Dermis blood vessel endothelial cell (primary cell): ENCODE results near the gene PREX1. TPM values are rescaled to one million over a fixed set of nuclear protein-coding genes. Genes with fewer than 3 reads are reported as not detected.
"Not testable (repeated sequence)": the region's sequence is repeated elsewhere in the genome, so short reads cannot be mapped to it uniquely, and the experiment has no call there.

Experiments used
- DNase-seq: peaks from one replicate; pipeline ENCODE4 v3.0.0; 2010
- total RNA-seq: library from RNA; depleted of rRNA; stranded (reverse); fragments of >200 nt; gene quantifications from 2 replicates; pipeline ENCODE4 v1.2.3, GENCODE V29; 2014

PREX1 gene
- total RNA-seq, 1 donor from 2014 or later: 63.1 TPM

DNA sequence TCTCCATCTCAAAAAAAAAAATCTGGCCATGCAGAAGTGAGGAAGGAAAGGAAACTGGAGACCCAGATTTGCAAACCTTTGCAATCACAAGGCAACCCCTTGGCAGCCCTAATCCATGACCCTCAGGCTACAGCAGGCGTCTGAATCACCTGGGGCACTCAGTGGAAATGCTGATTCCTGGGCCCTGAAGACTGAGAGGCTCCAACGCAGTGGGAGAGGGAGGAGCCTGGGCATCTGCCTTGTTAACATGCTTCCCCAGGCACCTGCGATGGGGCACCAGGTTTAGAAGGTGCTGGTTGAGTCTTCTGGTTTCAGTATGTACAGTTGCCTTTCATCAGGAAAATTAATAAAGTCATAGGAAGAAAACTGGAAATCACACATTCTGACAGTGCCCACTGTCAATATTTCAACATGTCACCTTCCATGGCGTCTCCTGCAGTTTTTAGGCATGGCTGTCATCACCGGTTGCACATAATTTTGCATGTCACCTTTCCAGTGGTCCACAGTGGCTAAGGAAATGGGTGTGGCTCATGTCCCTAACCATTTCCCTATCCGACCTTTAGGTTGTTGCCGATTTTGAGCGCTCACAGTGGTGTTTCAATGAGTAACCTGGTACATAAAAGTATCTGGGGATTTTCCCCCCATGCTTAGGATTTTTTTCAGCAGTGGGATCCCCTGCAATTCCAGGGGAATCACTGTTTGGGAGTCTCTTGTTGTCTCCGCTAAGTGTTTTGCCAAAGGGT is 56.9 kb downstream of the PREX1 start:
- DNase-seq: no peak

DNA sequence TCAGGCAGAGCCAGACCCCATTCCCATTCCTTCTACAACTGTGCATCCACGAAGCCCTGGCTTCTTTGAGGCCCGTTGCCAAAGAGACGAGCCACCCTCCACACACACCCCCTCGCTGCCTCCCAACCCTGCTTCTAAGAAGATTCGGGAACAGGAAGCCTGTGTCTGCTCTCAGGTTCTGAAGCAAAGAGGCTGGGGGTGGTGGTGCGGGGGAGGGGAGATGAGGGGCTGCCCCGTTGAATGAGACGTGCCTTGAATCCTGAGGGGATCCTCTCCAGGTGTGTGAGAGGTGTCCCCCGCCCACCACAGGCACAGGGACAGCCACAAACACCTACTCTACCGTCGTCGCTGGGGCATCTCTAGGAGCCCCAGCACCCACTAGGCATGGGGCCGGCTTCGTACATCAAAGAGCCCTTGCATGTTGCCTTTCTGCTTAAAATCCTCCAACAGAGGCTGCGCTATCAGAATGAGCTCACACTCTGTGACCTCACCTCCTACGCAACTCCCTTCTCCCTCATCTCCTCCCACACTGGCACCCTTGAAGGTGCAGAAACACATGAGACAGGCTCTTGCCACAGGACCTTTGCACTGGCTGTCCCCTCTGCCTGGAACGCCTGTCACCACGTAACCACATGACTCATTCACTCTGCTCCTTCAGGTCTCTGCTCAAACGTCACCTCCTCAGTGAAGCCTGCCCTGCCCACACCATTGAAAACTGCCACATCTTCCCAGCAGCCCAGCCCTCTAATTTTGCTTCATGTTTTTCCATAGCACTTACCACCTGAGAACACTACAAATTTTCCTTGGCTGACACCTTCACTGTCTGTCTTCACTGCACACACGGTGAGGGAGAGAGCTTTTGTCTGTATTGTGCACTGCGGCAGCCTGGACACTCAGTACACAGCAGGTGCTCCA is 58.5 kb downstream of the PREX1 start:
- DNase-seq: no peak

DNA sequence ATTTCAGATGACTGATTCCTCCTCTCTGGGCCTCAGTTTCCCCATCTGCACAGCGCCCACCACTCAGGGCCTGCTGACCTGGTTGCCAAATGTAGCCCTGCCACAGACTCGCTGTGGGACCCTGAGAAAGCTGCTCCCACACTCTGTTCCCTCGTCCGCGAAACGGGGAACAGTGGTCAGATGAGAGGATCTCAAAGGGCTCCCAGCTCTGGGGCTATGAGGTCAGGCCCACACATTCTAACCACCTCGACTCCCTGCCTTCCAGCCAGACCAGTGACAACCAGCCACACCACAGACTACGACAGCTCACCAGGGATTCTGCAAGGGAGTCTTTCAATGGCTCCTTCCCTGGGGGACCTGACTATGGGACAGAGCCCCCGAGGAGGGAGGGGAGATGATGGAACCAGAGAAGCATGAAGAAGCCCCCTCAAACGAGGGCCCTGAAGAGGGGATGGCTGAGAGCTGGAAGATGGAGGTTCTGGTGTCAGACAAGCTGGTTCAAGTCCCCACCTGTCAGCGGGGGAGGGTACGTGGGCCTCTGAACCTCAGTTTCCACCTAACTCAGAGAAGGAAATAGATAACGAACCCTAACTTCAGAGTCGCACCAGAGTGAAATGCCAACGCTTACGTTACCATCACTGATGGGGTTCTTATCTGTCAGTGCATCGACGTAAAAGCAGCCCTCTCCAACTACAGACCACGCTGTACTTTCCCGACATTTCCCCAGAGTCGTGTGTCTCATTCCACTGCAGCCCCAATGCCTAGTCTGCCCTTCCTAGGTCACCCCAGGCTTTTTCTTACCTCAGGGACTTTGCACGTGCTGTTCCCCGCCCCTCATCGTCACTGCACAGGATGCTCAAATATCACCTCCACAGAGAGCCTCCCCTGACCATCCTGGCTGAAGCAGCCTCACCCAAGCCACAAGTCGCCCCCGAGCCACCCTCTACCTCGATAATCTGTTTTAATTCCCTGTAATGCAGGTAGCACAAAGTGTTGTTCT is 60.5 kb downstream of the PREX1 start:
- no peak for DNase-seq

DNA sequence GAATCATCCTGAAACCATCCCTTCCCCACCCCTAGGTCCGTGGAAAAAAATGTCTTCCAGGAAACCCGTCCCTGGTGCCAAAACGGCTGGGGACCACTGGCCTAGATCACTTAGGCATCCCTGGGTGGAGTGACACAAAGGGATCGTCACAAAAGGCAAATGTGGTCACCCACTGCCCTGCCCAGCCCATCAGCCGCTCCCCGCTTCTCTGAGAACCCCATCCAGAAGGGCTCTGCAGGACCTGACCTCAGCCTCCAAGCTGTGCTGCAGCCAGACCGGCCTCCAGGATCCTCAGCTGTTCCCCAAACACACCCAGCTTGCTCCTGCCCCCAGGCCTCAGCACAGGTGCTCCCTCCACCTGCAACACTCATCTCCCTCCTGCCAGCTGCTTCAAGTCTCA is 61.6 kb downstream of the PREX1 start:
- no peak for DNase-seq

DNA sequence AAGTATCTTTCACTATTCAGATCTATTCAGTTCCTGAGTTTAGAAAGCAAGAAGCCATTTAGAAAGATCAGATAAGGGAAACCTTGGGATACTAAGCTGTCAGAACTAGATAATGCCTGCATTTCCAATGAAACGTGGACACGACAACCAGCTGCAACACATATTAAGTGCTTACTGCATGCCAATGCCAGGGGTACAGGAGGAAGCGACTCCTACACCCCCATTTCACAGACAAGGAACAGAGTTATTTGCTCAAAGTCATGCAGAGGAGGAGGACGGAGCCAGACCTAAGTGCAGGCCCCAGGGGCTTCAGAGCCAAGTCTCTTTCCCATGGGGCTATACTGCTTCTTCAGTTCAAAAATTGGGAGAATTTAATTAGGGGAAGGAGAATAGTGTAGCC is 62.4 kb downstream of the PREX1 start:
- no peak for DNase-seq

DNA sequence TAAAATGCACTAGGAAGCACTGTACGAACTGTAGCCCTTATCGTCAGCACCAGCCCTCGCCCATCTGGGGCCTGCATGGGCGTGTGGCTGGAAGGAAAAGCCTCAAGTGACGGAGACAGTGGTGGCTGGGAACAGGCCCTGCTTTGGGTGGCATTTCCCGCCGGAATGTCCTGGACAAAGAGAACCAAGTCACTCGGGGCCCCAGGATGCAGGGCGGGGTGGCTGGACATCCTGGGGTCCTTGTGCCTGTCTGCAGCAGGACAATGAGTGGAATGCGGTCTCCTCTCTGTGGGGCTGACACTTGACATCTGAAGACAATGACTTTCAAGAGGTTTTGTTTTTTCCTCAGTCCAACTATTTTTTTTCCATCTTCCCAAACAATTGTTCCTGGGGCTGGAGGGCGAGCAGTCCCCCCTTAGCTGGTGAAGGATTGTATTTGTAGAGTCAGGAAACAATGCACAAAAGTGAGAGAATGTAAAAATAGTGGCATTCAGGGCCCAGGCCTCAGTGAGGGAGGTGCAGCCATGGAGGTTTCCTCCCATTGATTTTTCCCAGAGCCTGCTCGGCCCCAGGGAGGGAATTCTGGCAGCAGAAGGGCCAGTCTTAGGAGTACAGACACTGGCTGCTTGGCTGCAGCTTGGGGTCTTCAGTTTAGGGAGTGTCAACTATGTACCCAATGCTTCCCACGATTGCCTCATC is 64.4 kb downstream of the PREX1 start:
- DNase-seq: peak; percentile 57

DNA sequence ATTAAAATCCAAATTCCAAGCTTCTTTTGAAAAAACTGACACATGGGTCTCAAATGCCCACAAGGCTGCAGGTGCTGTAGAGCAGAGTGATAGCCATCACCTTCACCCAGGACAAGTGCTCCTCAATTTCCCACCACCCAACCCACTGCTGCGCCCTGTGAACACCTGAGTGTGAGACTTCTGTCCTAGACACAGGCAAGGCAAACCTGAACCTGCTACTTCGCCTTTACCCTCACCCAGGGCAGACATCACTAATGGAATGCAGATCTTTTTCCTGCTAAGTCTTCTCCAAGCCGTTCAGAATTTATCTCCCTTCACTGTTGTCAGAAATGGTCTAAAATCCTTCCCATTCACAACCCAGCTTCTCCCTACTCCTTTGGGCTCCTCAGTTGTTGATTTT is 65.9 kb downstream of the PREX1 start:
- no peak for DNase-seq

DNA sequence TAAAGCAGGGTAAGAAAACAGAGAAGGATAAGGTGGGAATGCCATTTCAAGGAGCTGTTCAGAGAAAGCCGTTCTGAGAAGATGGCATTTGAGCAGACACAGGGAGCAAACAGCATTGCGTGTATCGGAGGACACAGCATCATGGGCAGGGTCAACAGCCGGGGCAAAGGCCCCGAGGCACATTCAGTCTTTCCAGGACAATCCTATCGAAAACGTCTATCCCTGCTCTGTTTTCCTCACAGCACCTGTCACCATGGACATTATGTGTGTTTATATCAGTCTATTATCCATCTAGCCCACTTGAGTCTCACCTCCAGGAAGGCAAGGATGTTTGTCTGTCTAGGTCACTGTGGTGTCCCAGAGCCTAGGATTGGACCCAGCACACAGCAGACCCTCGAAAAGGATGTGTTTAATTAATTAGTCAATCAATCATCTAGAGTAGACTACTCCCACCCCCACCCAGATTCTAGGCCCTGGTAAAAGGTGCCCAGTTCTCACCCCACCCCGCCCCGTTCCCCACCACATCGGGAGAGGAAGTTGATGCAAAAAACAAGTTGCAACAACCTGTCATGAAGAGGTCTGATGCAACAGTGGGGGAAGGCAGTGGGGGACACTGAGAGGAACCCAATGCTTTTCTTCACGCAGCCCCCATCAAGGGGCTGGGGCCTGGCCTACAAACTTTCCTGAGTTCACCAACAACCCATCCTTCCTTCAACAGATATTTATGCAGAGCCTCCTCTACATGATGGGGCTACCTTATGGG is 66.6 kb downstream of the PREX1 start:
- DNase-seq: no peak

DNA sequence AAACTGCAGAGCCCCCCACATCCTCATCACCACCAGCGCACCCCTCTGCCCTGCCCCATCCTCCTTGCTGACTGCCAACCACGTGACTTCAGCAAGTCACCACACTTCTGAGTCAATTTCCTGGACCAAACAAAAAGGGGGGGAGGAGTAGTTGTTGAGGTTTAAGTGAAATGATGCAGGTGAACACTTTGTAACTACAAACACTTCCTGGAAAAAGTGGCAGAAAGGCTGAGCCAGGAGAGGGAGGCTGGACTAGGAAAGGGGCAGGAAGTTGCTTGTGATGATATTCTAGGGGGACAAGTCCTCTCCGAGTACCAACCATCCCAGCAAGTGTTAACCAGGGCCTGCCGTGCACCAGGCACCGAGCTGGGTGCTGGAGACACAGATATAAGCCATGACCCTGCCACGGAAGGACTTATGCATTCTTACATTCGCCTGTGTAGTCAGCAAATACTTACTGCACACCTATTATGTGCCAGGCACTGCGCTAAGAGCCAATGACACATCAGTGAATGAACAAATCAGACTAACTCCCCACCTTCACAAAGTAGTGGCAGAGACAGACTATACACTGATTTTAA is 67.3 kb downstream of the PREX1 start:
- peak; percentile 85 for DNase-seq

DNA sequence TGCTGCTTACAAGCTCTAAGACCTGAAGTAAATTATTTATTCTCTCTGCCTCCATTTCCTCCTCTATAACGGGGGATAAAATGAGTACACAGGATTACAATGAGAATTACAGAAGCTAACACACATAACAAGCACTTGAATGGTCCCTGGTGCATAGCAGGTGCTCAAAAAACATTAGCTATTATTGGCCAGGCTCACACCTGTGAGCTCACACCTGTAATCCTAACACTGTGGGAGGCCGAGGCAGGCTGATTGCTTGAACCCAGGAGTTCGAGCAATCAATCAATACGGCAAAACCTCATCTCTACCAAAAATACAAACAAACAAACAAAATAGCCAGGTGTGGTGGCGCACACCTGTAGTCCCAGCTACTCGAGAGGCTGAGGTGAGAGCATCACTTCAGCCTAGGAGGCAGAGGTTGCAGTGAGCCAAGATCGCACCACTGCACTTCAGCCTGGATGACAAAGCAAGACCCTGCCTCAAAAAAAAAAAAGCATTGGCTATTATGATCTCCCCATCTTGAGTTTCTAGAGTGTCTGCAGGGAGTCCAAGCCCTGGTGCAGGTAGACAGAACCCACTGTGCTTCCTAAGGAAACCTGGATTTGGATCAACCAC is 68.1 kb downstream of the PREX1 start:
- DNase-seq: no peak

DNA sequence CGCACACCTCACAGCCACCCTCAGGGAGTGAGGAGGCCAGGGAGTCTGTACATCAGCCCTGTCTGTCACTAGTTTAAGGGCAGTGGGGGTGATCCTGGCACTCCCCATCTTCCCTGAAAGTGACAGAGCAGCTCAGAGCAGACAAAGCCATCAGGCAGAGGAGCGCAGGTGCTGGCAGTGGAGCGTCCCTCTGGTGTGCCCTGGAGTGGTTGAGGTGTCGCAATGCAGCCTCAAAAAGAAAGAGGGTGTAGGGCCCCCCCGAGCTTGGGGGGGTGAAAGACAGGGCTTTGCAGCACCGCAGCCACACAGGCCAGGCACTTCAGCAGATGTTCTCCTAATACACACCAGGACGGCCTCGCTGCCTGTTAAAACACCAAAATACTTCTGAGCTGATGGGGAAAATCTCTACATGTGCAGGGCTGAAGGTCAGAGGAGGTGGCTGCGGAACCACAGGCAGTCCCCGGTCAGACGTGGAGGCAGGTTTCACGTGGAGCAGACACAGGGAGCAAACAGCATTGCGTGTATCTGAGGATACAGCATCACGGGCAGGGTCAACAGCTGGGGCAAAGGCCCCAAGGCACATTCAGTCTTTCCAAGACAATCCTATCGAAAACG is 69.5 kb downstream of the PREX1 start:
- DNase-seq: no peak

DNA sequence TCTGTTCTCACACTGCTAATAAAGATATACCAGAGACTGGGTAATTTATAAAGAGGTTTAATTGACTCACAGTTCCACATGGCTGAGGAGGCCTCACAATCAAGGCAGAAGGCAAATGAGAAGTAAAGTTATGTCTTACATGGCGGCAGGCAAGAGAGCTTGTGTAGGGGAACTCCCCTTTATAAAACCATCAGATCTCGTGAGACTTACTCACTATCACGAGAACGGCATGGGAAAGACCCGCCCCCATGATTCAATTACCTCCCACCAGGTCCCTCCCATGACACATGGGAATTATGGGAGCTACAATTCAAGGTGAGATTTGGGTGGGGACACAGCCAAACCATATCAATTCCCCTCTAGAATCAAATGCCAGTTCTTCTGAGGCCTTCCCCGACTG is 71.0 kb downstream of the PREX1 start:
- not testable (repeated sequence) for DNase-seq

DNA sequence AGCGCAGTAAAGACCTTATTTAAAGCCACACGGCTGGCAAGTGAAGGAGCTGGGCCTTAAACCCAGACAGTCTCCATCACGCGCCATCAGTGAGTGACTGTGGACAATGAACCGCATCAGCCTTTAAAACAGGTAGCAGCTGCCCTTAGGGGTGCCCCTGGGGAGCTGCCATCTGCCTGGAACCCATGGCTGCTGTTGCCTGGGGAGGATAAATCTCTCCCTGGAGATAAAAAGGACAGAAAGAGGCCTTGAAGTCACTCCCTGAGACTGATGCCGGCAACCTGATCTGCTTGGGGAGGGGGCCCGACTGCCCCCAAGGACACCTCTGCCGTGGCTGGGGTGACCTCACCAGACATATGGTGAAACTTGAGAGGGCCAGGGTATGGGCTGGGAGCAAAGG is 73.5 kb downstream of the PREX1 start:
- no peak for DNase-seq

DNA sequence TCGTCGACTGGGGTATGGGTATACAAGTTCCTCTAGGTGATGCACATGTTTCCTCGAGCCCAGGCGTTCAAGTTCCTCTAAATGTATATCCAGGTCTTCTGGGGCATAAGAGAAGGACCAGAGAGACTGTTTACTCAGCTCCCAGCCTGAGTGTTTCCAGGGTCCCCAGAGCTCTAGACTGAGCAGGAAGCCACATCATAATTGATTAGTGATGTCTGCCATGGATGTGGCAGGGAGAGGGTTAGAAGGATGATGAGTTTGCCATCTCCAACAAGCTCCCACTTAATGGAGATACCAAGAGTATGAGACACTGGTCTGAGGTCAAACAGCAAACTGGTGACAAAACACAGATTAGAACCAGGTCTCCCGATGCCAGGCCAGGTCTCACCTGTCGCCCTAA is 74.8 kb downstream of the PREX1 start:
- DNase-seq: no peak

DNA sequence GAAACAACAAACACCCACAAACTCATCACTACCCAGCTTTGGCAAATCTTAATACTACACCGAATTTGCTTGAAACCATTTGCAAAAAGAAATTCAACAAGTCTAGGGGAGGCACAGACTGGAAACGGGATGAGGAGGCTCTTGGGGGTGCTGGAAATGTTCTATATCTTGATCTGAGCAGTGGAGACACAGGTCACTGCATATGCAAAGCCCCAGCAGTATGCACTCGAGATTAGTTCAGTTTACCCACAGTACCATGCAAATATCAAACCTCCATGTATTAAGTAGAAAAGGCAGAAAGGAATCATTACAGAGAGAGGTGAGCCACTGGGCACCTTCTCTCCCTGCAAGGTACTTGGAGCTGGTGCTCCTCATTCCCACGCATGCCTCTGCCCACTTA is 75.9 kb downstream of the PREX1 start:
- no peak for DNase-seq

DNA sequence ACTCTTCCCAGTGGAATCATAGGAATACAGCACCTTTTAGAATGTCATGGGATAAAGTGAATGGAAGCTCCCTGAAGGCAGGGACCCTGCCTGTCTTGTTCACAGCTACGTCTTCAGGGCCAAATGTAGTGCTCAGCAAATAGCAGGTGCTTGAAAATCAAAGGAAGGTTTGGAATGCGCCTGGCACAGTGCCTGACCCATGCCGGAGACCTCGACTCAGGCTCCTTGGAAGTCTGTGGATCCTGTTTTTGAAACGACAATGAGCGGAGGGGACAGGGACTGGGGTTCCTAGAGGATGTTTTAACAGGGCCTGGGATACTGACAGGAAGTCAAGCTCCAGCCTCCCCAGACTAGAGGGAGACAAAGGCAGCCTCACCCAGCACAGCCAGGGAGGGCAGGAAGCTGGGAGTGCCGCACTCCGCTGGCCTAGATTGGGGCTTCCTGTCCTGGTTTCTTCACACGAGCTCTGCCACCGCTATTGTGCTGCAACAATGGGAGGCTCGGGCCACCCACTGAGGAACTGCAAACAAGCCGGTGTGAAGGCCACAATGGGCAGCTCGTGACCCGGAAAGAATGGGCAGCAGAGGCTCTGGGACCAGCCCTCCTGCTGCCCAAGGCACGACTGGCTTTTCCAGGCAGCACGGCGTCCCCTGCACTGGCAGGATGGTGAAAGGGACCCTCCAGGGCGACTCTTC is 76.7 kb downstream of the PREX1 start:
- DNase-seq: peak; percentile 94

DNA sequence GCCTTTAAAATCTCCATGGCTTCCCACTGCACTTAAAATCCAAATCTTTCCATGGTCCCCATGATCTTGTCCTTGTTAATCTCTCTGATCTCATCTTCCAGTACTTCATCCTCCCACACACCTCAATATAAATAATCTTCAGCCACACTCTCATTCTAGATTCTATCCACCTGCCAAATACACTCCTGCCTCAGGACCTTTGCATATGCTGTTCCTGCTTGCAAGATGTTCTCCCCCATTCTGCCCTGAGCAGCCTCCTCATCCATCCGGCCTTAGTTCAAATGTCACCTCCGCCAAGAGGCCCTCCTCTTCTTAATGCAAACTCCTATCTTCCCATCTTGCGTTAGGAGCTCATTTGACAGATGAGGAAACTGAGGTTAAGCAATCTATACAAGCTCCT is 77.4 kb downstream of the PREX1 start:
- DNase-seq: no peak

DNA sequence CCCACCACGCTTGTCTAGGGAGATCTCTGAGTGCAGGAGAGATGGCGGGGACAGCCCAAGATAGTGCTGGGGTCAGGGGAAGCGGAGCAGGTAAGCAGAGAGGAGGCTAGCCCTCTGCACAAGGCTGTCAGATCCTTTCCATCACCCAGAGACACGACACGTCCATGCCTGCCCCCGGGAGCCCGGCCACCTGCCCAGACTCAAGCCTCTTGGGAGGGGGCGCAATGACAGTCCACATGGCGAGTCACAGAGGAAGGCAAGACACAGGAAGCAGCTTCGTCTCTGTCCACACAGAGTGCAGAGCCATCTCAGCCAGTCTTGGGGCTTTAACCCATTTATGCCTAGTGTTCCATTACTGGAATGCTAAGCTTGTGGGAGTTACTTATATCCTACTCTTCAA is 78.4 kb downstream of the PREX1 start:
- DNase-seq: no peak

DNA sequence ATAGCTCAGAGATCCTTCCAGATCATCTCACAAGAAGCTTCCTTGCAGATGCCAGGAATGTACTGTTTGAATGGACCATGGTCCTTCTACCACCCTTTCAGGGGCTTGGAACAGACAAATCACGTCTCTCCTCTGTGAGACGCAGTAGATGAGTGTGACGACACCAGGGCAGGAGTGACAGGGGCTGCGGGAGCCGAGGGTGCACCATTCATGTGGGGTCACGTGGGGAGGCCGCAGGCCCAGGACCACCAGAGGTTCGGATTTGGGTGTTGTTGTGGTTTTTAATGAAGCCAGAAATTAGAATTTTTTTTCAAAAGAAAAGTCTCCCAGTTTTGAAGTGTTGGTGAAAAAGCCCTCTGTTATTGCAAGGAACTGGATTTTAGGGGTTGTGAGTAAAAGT is 79.2 kb downstream of the PREX1 start:
- DNase-seq: no peak
